ENCODE results near the gene RARB. TPM values are rescaled to one million over a fixed set of nuclear protein-coding genes. Genes with fewer than 3 reads are reported as not detected.

Gene RARB
- total RNA-seq, 1 experiment from 2014 or later, result not detected

- no peaks in the 10 kb centered on the region for H3K36me3 ChIP-seq (ENCODE audit: low read depth, low read length)
- POLR2A ChIA-PET (ENCODE audit: unreplicated experiment), result no interaction called here
- H3K9ac ChIP-seq (ENCODE audit: low read length), result no peak overlapping the region
- no peaks in the 10 kb centered on the region for H3K4me1 ChIP-seq (ENCODE audit: insufficient read depth, low read length)
- H3K9me3 ChIP-seq (ENCODE audit: low read length), result no peaks in the 10 kb centered on the region
- no TSS peak for BruUV-seq (replicated peaks)
- H3K4me3 ChIP-seq (ENCODE audit: low read length), result no peak overlapping the region
- H3K9me2 ChIP-seq (replicated peaks; ENCODE audit: low read length), result no peaks in the 10 kb centered on the region
- H3K27ac ChIP-seq (ENCODE audit: low read length), result no peak overlapping the region
- TF ChIP-seq EZH2 (IDR thresholded peaks at IDR 0.05; ENCODE audit: low read length, unreplicated experiment), result no peak
- no peak for TF ChIP-seq EZH2phosphoT487 (IDR thresholded peaks at IDR 0.05; ENCODE audit: borderline replicate concordance, low read length)
- no peak for TF ChIP-seq CTCF (conservative IDR thresholded peaks at IDR 0.05; ENCODE audit: low read depth, low read length)
- H2AFZ ChIP-seq (ENCODE audit: low read length), result no peak overlapping the region
- no peaks in the 10 kb centered on the region for H4K20me1 ChIP-seq (ENCODE audit: low read length)
- H3F3A ChIP-seq (ENCODE audit: low read length, unreplicated experiment), result no peaks in the 10 kb centered on the region
- DNase-seq (no peak), ATAC-seq (no peak)
- no peaks in the 10 kb centered on the region for H3K79me2 ChIP-seq (ENCODE audit: low read length)
- H3K4me2 ChIP-seq (ENCODE audit: low read length), result no peak overlapping the region
- intact Hi-C loops (cut with micrococcal nuclease), result no loop called here
- peaks cover 27% of the 10 kb centered on the region; the same call in 1 of the 2 replicates for H3K27me3 ChIP-seq (ENCODE audit: low read length)
- CTCF ChIA-PET, result no interaction called here
These were observed 82.7 kb downstream of the RARB start for GRCh38 chr3:25510797-25511196.

GRCh38 chr3:25511972-25512721, 84.1 kb downstream of the RARB start:
- Histone ChIP-seq H3K9me3 (ENCODE audit: low read length) (no peaks in the 10 kb centered on the region), H3K4me2 (ENCODE audit: low read length) (no peak overlapping the region), H2AFZ (ENCODE audit: low read length) (no peak overlapping the region), H3K4me3 (ENCODE audit: low read length) (no peak overlapping the region), H3K27ac (ENCODE audit: low read length) (no peak overlapping the region), H3K36me3 (ENCODE audit: low read depth, low read length) (no peaks in the 10 kb centered on the region), H3K9ac (ENCODE audit: low read length) (no peak overlapping the region), H3F3A (ENCODE audit: low read length, unreplicated experiment) (no peaks in the 10 kb centered on the region), H3K9me2 (replicated peaks; ENCODE audit: low read length) (no peaks in the 10 kb centered on the region), H4K20me1 (ENCODE audit: low read length) (no peaks in the 10 kb centered on the region), H3K79me2 (ENCODE audit: low read length) (no peaks in the 10 kb centered on the region), H3K4me1 (ENCODE audit: insufficient read depth, low read length) (no peaks in the 10 kb centered on the region), H3K27me3 (ENCODE audit: low read length) (peaks cover 27% of the 10 kb centered on the region; the same call in 1 of the 2 replicates)
- TF ChIP-seq CTCF (conservative IDR thresholded peaks at IDR 0.05; ENCODE audit: low read depth, low read length) (no peak), EZH2 (IDR thresholded peaks at IDR 0.05; ENCODE audit: low read length, unreplicated experiment) (no peak), EZH2phosphoT487 (IDR thresholded peaks at IDR 0.05; ENCODE audit: borderline replicate concordance, low read length) (no peak)
- BruUV-seq (replicated peaks), result no TSS peak
- no peak for ATAC-seq
- CTCF ChIA-PET, result no interaction called here
- intact Hi-C loops (cut with micrococcal nuclease), result no loop called here
- DNase-seq, result no peak
- POLR2A ChIA-PET (ENCODE audit: unreplicated experiment), result no interaction called here

GRCh38 chr3:25513642-25514266, 85.7 kb downstream of the RARB start:
- POLR2A ChIA-PET (ENCODE audit: unreplicated experiment), result no interaction called here
- Histone ChIP-seq H3K4me2 (ENCODE audit: low read length) (no peak overlapping the region), H3K4me1 (ENCODE audit: insufficient read depth, low read length) (no peaks in the 10 kb centered on the region), H4K20me1 (ENCODE audit: low read length) (no peaks in the 10 kb centered on the region), H3K27me3 (ENCODE audit: low read length) (peaks cover 27% of the 10 kb centered on the region; the same call in 1 of the 2 replicates), H2AFZ (ENCODE audit: low read length) (no peak overlapping the region), H3K9me2 (replicated peaks; ENCODE audit: low read length) (no peaks in the 10 kb centered on the region), H3F3A (ENCODE audit: low read length, unreplicated experiment) (no peaks in the 10 kb centered on the region), H3K27ac (ENCODE audit: low read length) (no peak overlapping the region), H3K4me3 (ENCODE audit: low read length) (no peak overlapping the region), H3K36me3 (ENCODE audit: low read depth, low read length) (no peaks in the 10 kb centered on the region), H3K9me3 (ENCODE audit: low read length) (no peaks in the 10 kb centered on the region), H3K9ac (ENCODE audit: low read length) (no peak overlapping the region), H3K79me2 (ENCODE audit: low read length) (no peaks in the 10 kb centered on the region)
- TF ChIP-seq EZH2 (IDR thresholded peaks at IDR 0.05; ENCODE audit: low read length, unreplicated experiment) (no peak), CTCF (conservative IDR thresholded peaks at IDR 0.05; ENCODE audit: low read depth, low read length) (no peak), EZH2phosphoT487 (IDR thresholded peaks at IDR 0.05; ENCODE audit: borderline replicate concordance, low read length) (no peak)
- BruUV-seq (replicated peaks), result no TSS peak
- no peak for ATAC-seq
- DNase-seq, result no peak
- CTCF ChIA-PET, result no interaction called here
- intact Hi-C loops (cut with micrococcal nuclease), result no loop called here

Measured in PC-3 (cell line).